ENCODE measurements around the gene ZFP36L1. TPM values are rescaled to one million over a fixed set of nuclear protein-coding genes. Genes with fewer than 3 reads are reported as not detected.

The ZFP36L1 gene
- total and polyA plus RNA-seq, 2 of the 13 experiments (the other 11 are each of a cell fraction or from before 2014, with no cell fraction given) = 7.4 to 10.2 TPM

GRCh38 chr14:68739701-68740100, 53.2 kb downstream of the ZFP36L1 start:
- Histone ChIP-seq H3K9me3 (ENCODE audit: low read length) (peaks cover 5% of the 10 kb centered on the region; the same call in 1 of the 2 replicates), H3K4me2 (ENCODE audit: low read depth, low read length) (no peak overlapping the region), H3K4me3 (replicated peaks in 1 of 3; ENCODE audit: insufficient read depth in 1 of 3, low read depth in 2 of 3, low read length in 3 of 3) (no peak overlapping the region), H4K20me1 (ENCODE audit: insufficient read depth, low read length) (no peaks in the 10 kb centered on the region), H3K9ac (ENCODE audit: insufficient read depth, low read depth, low read length) (no peak overlapping the region), H3K36me3 (replicated peaks in 1 of 2; ENCODE audit: control insufficient read depth in 1 of 2, insufficient read depth in 2 of 2, low read length in 2 of 2) (no peaks in the 10 kb centered on the region), H3K27me3 (ENCODE audit: control insufficient read depth in 1 of 2, insufficient read depth in 2 of 2, low read length in 2 of 2) (no peaks in the 10 kb centered on the region; a peak in 1 of 5 replicates), H3K27ac (ENCODE audit: extremely low read length, insufficient read depth, low read length) (no peak overlapping the region), H3K79me2 (ENCODE audit: insufficient read depth, low read length) (no peaks in the 10 kb centered on the region), H2AFZ (ENCODE audit: low read length) (no peak overlapping the region), H3K4me1 (ENCODE audit: insufficient read depth, low read length) (peaks cover 28% of the 10 kb centered on the region)
- CTCF ChIA-PET (ENCODE audit: low intra/inter-chr PET ratio, low total read pairs) = no interaction called here
- POLR2A ChIA-PET = no interaction called here
- no TSS peak for BruUV-seq (replicated peaks)
- no peak for FAIRE-seq
- intact Hi-C loops (cut with micrococcal nuclease; ENCODE audit: unreplicated experiment) (no loop called here), in situ Hi-C loops (cut with HindIII; ENCODE audit: extremely low pct_ligation_motif_present, low pct_unique_long_range_greater_than_20kb) (no loop called here)
- no peak for ATAC-seq
- no peak for DNase-seq (ENCODE audit: low spot score)
- WGBS (ENCODE audit: low lambda C conversion rate) = 84% methylated on average over 5 of the region's 7 CpGs
- no peak for TF ChIP-seq JUNB (CRISPR knock-in tag; IDR thresholded peaks at IDR 0.05; ENCODE audit: borderline replicate concordance)
- no peak for TF ChIP-seq ZBTB44 (CRISPR knock-in tag; IDR thresholded peaks at IDR 0.05)
- no peak for TF ChIP-seq ZNF512 (CRISPR knock-in tag; IDR thresholded peaks at IDR 0.05)
- TF ChIP-seq NFYC (CRISPR knock-in tag; IDR thresholded peaks at IDR 0.05) = no peak
- TF ChIP-seq ATF1 (CRISPR knock-in tag; IDR thresholded peaks at IDR 0.05) = no peak
- TF ChIP-seq PCBP2 (optimal IDR thresholded peaks at IDR 0.05; ENCODE audit: low read depth, low read length, poor library complexity, severe bottlenecking) = no peak
- no peak for TF ChIP-seq MEIS2 (CRISPR knock-in tag; IDR thresholded peaks at IDR 0.05)
- TF ChIP-seq ZBTB43 (CRISPR knock-in tag; conservative IDR thresholded peaks at IDR 0.05) = no peak
- no peak for TF ChIP-seq HOXA3 (CRISPR knock-in tag; IDR thresholded peaks at IDR 0.05)
- TF ChIP-seq MYPOP (CRISPR knock-in tag; IDR thresholded peaks at IDR 0.05) = no peak
- TF ChIP-seq ZNF567 (CRISPR knock-in tag; IDR thresholded peaks at IDR 0.05; ENCODE audit: borderline replicate concordance) = no peak
- no peak for TF ChIP-seq ZNF746 (CRISPR knock-in tag; IDR thresholded peaks at IDR 0.05)
- no peak for TF ChIP-seq ATF7-NPFF (CRISPR knock-in tag; IDR thresholded peaks at IDR 0.05; ENCODE audit: low read depth)
- TF ChIP-seq KAT2B (IDR thresholded peaks at IDR 0.05; ENCODE audit: borderline replicate concordance, low read depth, low read length) = no peak
- no peak for TF ChIP-seq ZBTB49 (CRISPR knock-in tag; IDR thresholded peaks at IDR 0.05; ENCODE audit: borderline replicate concordance)
- TF ChIP-seq PTBP1 (IDR thresholded peaks at IDR 0.05; ENCODE audit: low read depth, low read length, poor library complexity, severe bottlenecking) = no peak

All from HepG2 (cell line).